ENCODE data around the gene THRAP3.

Gene THRAP3

DNA sequence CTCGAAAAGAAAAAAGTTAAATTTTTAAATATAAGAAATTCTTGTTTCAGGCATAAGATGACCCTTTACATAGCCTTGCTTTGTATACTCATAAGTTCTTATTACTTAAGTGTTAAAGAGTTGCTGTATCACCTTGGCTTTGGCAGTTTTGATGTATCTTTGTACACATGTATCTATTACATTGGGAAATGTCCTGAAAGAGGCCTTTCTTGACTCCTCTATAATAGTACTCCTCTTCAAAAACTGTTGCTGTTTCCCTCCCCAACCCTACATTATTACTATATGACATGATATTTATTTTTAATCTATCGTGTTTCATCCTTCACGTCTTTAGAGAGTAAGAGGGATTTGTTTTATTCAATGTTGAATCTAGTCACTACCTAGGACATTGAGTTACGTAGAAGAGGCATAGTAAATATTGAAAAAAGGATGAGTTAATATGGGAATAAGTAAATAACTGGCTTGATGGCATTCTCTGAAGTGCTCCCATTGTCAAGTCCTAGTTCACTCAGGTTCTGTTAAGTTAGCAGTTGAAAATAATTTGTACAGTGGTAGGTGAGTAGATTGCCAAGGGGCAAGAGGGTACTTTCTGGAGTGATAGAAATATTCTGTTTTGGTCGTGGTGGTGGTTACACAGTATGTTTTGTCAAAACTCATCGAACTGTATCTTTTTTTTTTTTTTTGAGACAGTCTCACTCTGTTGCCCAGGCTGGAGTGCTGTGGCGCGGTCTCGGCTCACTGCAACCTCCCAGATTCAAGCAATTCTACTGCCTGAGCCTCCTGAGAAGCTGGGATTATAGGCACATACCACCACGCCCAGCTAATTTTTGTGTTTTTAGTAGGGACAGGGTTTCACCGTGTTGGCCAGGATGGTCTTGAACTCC, 8.2 kb downstream of the THRAP3 start:
- TF ChIP-seq, protein P1, sequence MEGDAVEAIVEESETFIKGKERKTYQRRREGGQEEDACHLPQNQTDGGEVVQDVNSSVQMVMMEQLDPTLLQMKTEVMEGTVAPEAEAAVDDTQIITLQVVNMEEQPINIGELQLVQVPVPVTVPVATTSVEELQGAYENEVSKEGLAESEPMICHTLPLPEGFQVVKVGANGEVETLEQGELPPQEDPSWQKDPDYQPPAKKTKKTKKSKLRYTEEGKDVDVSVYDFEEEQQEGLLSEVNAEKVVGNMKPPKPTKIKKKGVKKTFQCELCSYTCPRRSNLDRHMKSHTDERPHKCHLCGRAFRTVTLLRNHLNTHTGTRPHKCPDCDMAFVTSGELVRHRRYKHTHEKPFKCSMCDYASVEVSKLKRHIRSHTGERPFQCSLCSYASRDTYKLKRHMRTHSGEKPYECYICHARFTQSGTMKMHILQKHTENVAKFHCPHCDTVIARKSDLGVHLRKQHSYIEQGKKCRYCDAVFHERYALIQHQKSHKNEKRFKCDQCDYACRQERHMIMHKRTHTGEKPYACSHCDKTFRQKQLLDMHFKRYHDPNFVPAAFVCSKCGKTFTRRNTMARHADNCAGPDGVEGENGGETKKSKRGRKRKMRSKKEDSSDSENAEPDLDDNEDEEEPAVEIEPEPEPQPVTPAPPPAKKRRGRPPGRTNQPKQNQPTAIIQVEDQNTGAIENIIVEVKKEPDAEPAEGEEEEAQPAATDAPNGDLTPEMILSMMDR (IDR thresholded peaks at IDR 0.05; ENCODE audit: extremely low read depth, insufficient read depth, missing control alignments): no peak
- in situ Hi-C loops (cut with MboI; ENCODE audit: low pct_unique_long_range_greater_than_20kb, low sequenced_read_pairs, unreplicated experiment): no loop called here
- DNase-seq (ENCODE audit: low spot score): no peak

DNA sequence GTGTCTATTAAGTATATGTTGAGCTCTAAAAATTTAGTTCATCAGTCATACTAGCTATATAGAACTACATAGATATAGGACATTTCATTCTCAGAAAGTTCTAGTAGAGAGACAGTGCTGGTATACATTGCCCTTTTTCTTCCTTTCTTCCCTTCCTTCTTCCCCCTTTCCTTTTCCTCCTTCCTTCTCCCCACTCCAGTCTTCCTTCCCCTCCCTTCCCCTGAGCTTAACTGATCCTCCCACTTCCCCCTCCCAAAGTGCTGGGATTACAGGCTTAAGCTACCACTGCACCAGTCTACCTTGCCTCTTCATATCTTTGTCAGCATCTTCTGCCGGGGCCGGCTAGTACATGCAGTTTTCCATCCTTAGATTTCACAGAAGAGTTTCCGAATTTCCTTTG, 12.1 kb downstream of the THRAP3 start:
- TF ChIP-seq, protein P1 (IDR thresholded peaks at IDR 0.05; ENCODE audit: extremely low read depth, insufficient read depth, missing control alignments): no peak
- in situ Hi-C loops (cut with MboI; ENCODE audit: low pct_unique_long_range_greater_than_20kb, low sequenced_read_pairs, unreplicated experiment): no loop called here
- no peak for DNase-seq (ENCODE audit: low spot score)

DNA sequence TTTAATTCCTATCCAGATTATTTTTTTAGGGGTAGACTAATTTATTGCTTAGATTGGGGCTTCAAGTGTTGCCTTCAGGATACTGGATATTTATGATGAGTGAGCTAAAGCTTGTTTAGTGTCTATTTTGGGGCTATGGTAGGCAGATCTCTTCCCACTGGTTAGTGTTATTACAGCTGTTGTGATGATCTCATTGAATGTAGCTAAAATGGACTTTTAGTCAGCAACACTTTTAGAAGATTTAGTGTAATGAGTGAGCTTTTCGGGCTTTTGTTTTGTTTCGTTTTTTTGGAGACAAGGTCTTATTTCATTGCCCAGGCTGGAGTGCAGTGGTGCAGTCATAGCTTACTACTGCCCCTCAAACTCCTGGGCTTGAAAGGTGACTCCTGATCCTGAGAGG, 14.2 kb downstream of the THRAP3 start:
- in situ Hi-C loops (cut with MboI; ENCODE audit: low pct_unique_long_range_greater_than_20kb, low sequenced_read_pairs, unreplicated experiment): no loop called here
- TF ChIP-seq, protein P1 (IDR thresholded peaks at IDR 0.05; ENCODE audit: extremely low read depth, insufficient read depth, missing control alignments): no peak
- DNase-seq (ENCODE audit: low spot score): no peak

DNA sequence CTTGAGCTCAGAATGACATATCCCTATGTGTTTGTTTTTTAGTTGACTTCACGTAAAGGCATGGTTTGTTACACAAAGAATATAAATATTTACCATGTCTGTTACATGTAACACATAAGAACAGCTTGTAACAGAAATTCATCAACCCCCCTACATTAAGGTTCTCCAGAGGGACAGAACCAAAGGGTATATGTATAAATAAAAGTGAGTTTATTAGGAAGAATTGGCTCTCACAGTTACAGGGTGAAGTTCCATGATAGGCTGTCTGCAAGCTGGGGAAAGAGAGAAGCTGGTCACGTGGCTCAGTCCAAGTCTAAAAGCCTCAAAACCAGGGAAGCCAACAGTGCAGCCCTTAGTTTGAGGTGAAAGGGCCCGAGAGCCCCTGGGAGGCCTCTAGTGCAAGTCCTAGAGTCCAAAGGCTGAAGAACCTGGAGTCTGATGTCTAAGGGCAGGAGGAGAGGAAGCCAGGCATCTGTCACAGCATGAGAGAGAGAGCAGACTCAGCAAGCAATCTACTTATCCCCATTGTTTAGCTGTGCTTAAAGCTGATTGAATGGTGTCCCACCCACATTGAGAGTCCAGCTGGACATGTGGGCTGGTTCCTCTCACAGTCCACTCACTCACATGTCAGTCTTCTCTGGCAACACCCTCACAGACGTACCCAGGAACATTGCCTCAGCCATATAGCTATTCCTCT, 15.8 kb downstream of the THRAP3 start:
- in situ Hi-C loops (cut with MboI; ENCODE audit: low pct_unique_long_range_greater_than_20kb, low sequenced_read_pairs, unreplicated experiment): no loop called here
- TF ChIP-seq, protein P1 (IDR thresholded peaks at IDR 0.05; ENCODE audit: extremely low read depth, insufficient read depth, missing control alignments): no peak
- DNase-seq (ENCODE audit: low spot score): no peak

DNA sequence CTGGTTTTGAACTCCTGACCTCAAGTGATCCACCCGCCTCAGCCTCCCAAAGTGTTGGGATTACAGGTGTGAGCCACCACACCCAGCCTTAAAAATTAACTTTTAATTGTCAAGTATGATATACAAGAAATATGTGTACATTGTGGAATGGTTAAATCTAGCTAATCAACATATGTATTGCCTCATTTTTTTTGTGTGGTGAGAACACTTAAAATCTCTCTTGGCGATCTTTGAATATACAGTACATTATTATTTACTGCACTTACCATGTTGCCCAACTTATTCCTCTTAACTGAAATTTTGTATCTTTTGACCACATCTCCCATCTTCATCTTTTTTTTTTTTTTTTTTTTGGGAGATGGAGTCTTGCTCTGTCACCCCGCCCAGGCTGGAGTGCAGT, 23.3 kb downstream of the THRAP3 start:
- TF ChIP-seq, protein P1 (IDR thresholded peaks at IDR 0.05; ENCODE audit: extremely low read depth, insufficient read depth, missing control alignments): no peak
- no peak for DNase-seq (ENCODE audit: low spot score)
- in situ Hi-C loops (cut with MboI; ENCODE audit: low pct_unique_long_range_greater_than_20kb, low sequenced_read_pairs, unreplicated experiment): no loop called here

DNA sequence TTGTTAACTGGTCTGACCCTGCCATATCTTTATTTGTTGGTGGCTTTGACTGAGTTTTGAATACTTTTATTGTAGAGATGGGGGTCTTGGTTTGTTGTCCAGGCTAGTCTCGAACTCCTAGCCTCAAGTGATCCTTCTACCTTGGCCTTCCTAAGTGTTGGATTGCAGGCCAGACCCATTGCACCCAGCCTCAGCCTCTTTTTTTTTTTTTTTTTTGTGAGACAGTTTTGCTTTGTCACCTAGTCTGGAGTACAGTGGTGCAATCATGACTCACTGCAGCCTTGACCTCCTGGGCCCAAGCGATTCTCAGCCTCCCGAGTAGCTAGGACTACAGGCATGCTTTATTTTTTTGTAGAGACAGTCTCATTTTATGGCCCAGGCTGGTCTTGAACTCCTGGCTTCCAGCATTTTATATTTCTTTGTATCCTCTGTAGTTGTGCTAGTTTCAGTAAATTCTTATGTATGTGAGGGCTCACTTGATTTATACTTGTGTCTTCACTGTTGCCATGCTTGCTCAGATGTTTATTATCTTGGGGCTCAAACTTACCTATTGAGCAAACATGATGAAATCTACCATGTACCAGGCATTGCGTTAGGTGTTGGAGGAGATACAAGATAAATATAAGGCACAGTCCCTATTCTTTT, 24.1 kb downstream of the THRAP3 start:
- TF ChIP-seq, protein P1 (IDR thresholded peaks at IDR 0.05; ENCODE audit: extremely low read depth, insufficient read depth, missing control alignments): no peak
- no peak for DNase-seq (ENCODE audit: low spot score)
- in situ Hi-C loops (cut with MboI; ENCODE audit: low pct_unique_long_range_greater_than_20kb, low sequenced_read_pairs, unreplicated experiment): no loop called here

Measured in GM13977 (cell line).